ENCODE measurements around the gene RNF207.

- TF ChIP-seq POLR2AphosphoS5 (IDR thresholded peaks at IDR 0.05; ENCODE audit: low read depth, low read length) (no peak), TAF1 (IDR thresholded peaks at IDR 0.05; ENCODE audit: low read depth, low read length) (no peak)
Observed at GRCh38 chr1:6170116-6170741, 35.7 kb upstream of the RNF207 start.
